ENCODE measurements around the gene AKNA.

AKNA gene

GRCh38 chr9:114371973-114372917, 15.5 kb downstream of the AKNA start:
- H3K9me3 ChIP-seq: no peaks in the 10 kb centered on the region
- in situ Hi-C loops (cut with MboI; ENCODE audit: low sequenced_read_pairs): no loop called here
- no peaks in the 10 kb centered on the region for H3K27me3 ChIP-seq (ENCODE audit: low read depth)
- H3K36me3 ChIP-seq (replicated peaks): peaks cover 5% of the 10 kb centered on the region; the same call in 1 of the 2 replicates
- peaks cover 20% of the 10 kb centered on the region for H3K4me1 ChIP-seq
- no peak overlapping the region for H3K4me3 ChIP-seq
- DNase-seq (ENCODE audit: low spot score in 2 of 2): no peak

GRCh38 chr9:114371343-114371944, 16.3 kb downstream of the AKNA start:
- Histone ChIP-seq H3K4me1 (peaks cover 20% of the 10 kb centered on the region), H3K9me3 (no peaks in the 10 kb centered on the region), H3K4me3 (no peak overlapping the region), H3K27me3 (ENCODE audit: low read depth) (no peaks in the 10 kb centered on the region), H3K36me3 (replicated peaks) (peaks cover 5% of the 10 kb centered on the region; the same call in 1 of the 2 replicates)
- in situ Hi-C loops (cut with MboI; ENCODE audit: low sequenced_read_pairs): no loop called here
- DNase-seq (ENCODE audit: low spot score in 2 of 2): no peak

GRCh38 chr9:114370968-114371320, 16.8 kb downstream of the AKNA start:
- in situ Hi-C loops (cut with MboI; ENCODE audit: low sequenced_read_pairs): no loop called here
- Histone ChIP-seq H3K36me3 (replicated peaks) (peaks cover 5% of the 10 kb centered on the region; the same call in 1 of the 2 replicates), H3K4me3 (no peak overlapping the region)

GRCh38 chr9:114370251-114370967, 17.4 kb downstream of the AKNA start:
- peak; percentile 81 to 86 for DNase-seq (ENCODE audit: low spot score in 2 of 2)
- Histone ChIP-seq H3K27me3 (ENCODE audit: low read depth) (no peaks in the 10 kb centered on the region), H3K36me3 (replicated peaks) (peaks cover 5% of the 10 kb centered on the region; the same call in 1 of the 2 replicates), H3K4me1 (peaks cover 20% of the 10 kb centered on the region), H3K4me3 (no peak overlapping the region), H3K9me3 (no peaks in the 10 kb centered on the region)
- in situ Hi-C loops (cut with MboI; ENCODE audit: low sequenced_read_pairs): no loop called here

More at GRCh38 chr9:114370968-114371320, 16.8 kb downstream of the AKNA start:
- Histone ChIP-seq H3K9me3 (no peaks in the 10 kb centered on the region), H3K4me1 (peaks cover 20% of the 10 kb centered on the region), H3K27me3 (ENCODE audit: low read depth) (no peaks in the 10 kb centered on the region)
- DNase-seq (ENCODE audit: low spot score in 2 of 2): no peak

GRCh38 chr9:114369216-114370130, 18.3 kb downstream of the AKNA start:
- Histone ChIP-seq H3K4me3 (no peak overlapping the region), H3K4me1 (peaks cover 20% of the 10 kb centered on the region), H3K36me3 (replicated peaks) (peaks cover 5% of the 10 kb centered on the region; the same call in 1 of the 2 replicates), H3K9me3 (no peaks in the 10 kb centered on the region), H3K27me3 (ENCODE audit: low read depth) (no peaks in the 10 kb centered on the region)
- DNase-seq (ENCODE audit: low spot score in 2 of 2): no peak
- in situ Hi-C loops (cut with MboI; ENCODE audit: low sequenced_read_pairs): no loop called here

GRCh38 chr9:114367772-114368569, 19.8 kb downstream of the AKNA start:
- in situ Hi-C loops (cut with MboI; ENCODE audit: low sequenced_read_pairs): no loop called here
- peaks cover 20% of the 10 kb centered on the region for H3K4me1 ChIP-seq
- H3K4me3 ChIP-seq: no peak overlapping the region

GRCh38 chr9:114367366-114367765, 20.4 kb downstream of the AKNA start:
- Histone ChIP-seq H3K27me3 (ENCODE audit: low read depth) (no peaks in the 10 kb centered on the region), H3K4me3 (no peak overlapping the region), H3K36me3 (replicated peaks) (peaks cover 5% of the 10 kb centered on the region), H3K4me1 (peaks cover 20% of the 10 kb centered on the region), H3K9me3 (no peaks in the 10 kb centered on the region)
- in situ Hi-C loops (cut with MboI; ENCODE audit: low sequenced_read_pairs): no loop called here
- no peak for DNase-seq (ENCODE audit: low spot score in 2 of 2)

More at GRCh38 chr9:114367772-114368569, 19.8 kb downstream of the AKNA start:
- no peak for DNase-seq (ENCODE audit: low spot score in 2 of 2)
- Histone ChIP-seq H3K27me3 (ENCODE audit: low read depth) (no peaks in the 10 kb centered on the region), H3K36me3 (replicated peaks) (peaks cover 5% of the 10 kb centered on the region), H3K9me3 (no peaks in the 10 kb centered on the region)

GRCh38 chr9:114366334-114367128, 21.3 kb downstream of the AKNA start:
- Histone ChIP-seq H3K36me3 (replicated peaks) (peaks cover 11% of the 10 kb centered on the region), H3K4me1 (peaks cover 20% of the 10 kb centered on the region), H3K27me3 (ENCODE audit: low read depth) (no peaks in the 10 kb centered on the region), H3K4me3 (no peak overlapping the region), H3K9me3 (no peaks in the 10 kb centered on the region)
- DNase-seq (ENCODE audit: low spot score in 2 of 2): no peak
- in situ Hi-C loops (cut with MboI; ENCODE audit: low sequenced_read_pairs): no loop called here

GRCh38 chr9:114365194-114365593, 22.6 kb downstream of the AKNA start:
- peaks cover 16% of the 10 kb centered on the region for H3K36me3 ChIP-seq (replicated peaks)
- H3K4me3 ChIP-seq: no peak overlapping the region
- H3K27me3 ChIP-seq (ENCODE audit: low read depth): no peaks in the 10 kb centered on the region
- in situ Hi-C loops (cut with MboI; ENCODE audit: low sequenced_read_pairs): no loop called here
- peaks cover 8% of the 10 kb centered on the region for H3K4me1 ChIP-seq
- no peaks in the 10 kb centered on the region for H3K9me3 ChIP-seq
- no peak for DNase-seq (ENCODE audit: low spot score in 2 of 2)

- no peak for DNase-seq (ENCODE audit: low spot score in 2 of 2)
- Histone ChIP-seq H3K4me1 (no peaks in the 10 kb centered on the region; the same call in 1 of the 2 replicates), H3K36me3 (replicated peaks) (peaks cover 21% of the 10 kb centered on the region), H3K9me3 (no peaks in the 10 kb centered on the region), H3K27me3 (ENCODE audit: low read depth) (no peaks in the 10 kb centered on the region), H3K4me3 (no peak overlapping the region)
- in situ Hi-C loops (cut with MboI; ENCODE audit: low sequenced_read_pairs): no loop called here
These were observed 23.4 kb downstream of the AKNA start for GRCh38 chr9:114364134-114365041.

GRCh38 chr9:114363424-114363823, 24.4 kb downstream of the AKNA start:
- no peak overlapping the region for H3K4me3 ChIP-seq
- no peaks in the 10 kb centered on the region for H3K9me3 ChIP-seq
- no peaks in the 10 kb centered on the region for H3K4me1 ChIP-seq
- DNase-seq (ENCODE audit: low spot score in 2 of 2): no peak
- in situ Hi-C loops (cut with MboI; ENCODE audit: low sequenced_read_pairs): no loop called here
- H3K27me3 ChIP-seq (ENCODE audit: low read depth): no peaks in the 10 kb centered on the region
- peaks cover 27% of the 10 kb centered on the region for H3K36me3 ChIP-seq (replicated peaks)
